HEK293 (cell line): ENCODE measurements around the gene GALNT1.

ENCODE experiments used
- CTCF ChIA-PET: fragments of 350-600 bp; formaldehyde crosslinking; extraction: SDS; loops from one replicate; lab custom pipeline; 2021; ENCODE audit warnings: antibody characterized with exemption; lab: Yijun Ruan, JAX
- POLR2A ChIA-PET: fragments of 300-600 bp; formaldehyde crosslinking; extraction: SDS; loops from one replicate; lab custom pipeline; 2020; ENCODE audit warnings: antibody characterized with exemption, inconsistent platforms; lab: Yijun Ruan, JAX
- H3K27ac ChIP-seq: fragments of 200-500 bp; sonication (Bioruptor generic); 2 replicates; pipeline ENCODE4 v1.5.1; 2014; ENCODE audit warnings: low read depth, low read length, control low read depth, inconsistent platforms; ENCODE audit errors: extremely low read depth
- H3K36me3 ChIP-seq, 2 experiments: fragments of 200-500 bp in 1 of 2; sonication (Bioruptor generic) in 1 of 2; 1 replicate in 1 of 2; 2 replicates in 1 of 2; pipeline ENCODE4 v1.5.1; 2014 to 2017; ENCODE audit warnings: inconsistent platforms in 2 of 2, low read length in 2 of 2; ENCODE audit not compliant: control insufficient read depth in 2 of 2, insufficient read depth in 1 of 2
- H3K4me1 ChIP-seq: fragments of 200-500 bp; sonication (Bioruptor generic); 2 replicates; pipeline ENCODE4 v1.5.1; 2014; ENCODE audit warnings: mild to moderate bottlenecking, low read length, inconsistent platforms; ENCODE audit not compliant: control insufficient read depth, insufficient read depth
- H3K4me3 ChIP-seq: 2 replicates; pipeline ENCODE4 v1.5.1; 2011; ENCODE audit warnings: low read depth, mild to moderate bottlenecking, control low read depth, low read length, moderate library complexity
- H3K9me3 ChIP-seq: fragments of 200-500 bp; sonication (Bioruptor generic); 2 replicates; pipeline ENCODE4 v1.5.1; 2014; ENCODE audit warnings: low read depth, low read length, inconsistent platforms; ENCODE audit not compliant: control insufficient read depth, insufficient read depth
- KLF1 ChIP-seq: fragments of 450-650 bp; formaldehyde crosslinking; IDR thresholded peaks from 2 replicates; pipeline ENCODE4 v1.5.1; 2016; ENCODE audit warnings: missing biosample characterization, missing genetic modification characterization
- PBX3 ChIP-seq: sonication (generic); formaldehyde crosslinking; IDR thresholded peaks from 2 replicates; pipeline ENCODE4 v1.8.1; 2022; ENCODE audit warnings: mild to moderate bottlenecking, moderate library complexity, missing genetic modification reagents
- REST ChIP-seq: fragments of 450-650 bp; formaldehyde crosslinking; IDR thresholded peaks from 2 replicates; pipeline ENCODE4 v1.5.1; 2016; ENCODE audit warnings: missing biosample characterization, missing genetic modification characterization
- TRIM28 ChIP-seq: IDR thresholded peaks from 2 replicates; pipeline ENCODE4 v1.6.1; 2011; ENCODE audit warnings: low read length, control low read depth, borderline replicate concordance
- ZBTB20 ChIP-seq: fragments of 450-650 bp; formaldehyde crosslinking; IDR thresholded peaks from 2 replicates; pipeline ENCODE4 v1.5.1; 2016; ENCODE audit warnings: missing biosample characterization, missing genetic modification characterization
- ZFP3 ChIP-seq: fragments of 450-650 bp; formaldehyde crosslinking; IDR thresholded peaks from 2 replicates; pipeline ENCODE4 v1.5.1; 2016; ENCODE audit warnings: low read depth, missing biosample characterization, missing genetic modification characterization
- ZNF324 ChIP-seq: fragments of 450-650 bp; formaldehyde crosslinking; IDR thresholded peaks from 2 replicates; pipeline ENCODE4 v1.5.1; 2016; ENCODE audit warnings: missing biosample characterization, missing genetic modification characterization
- ZNF398 ChIP-seq: fragments of 450-650 bp; formaldehyde crosslinking; IDR thresholded peaks from 2 replicates; pipeline ENCODE4 v1.5.1; 2017; ENCODE audit warnings: missing biosample characterization, missing genetic modification characterization
- ZNF518A ChIP-seq: fragments of 450-650 bp; formaldehyde crosslinking; conservative IDR thresholded peaks from 2 replicates; pipeline ENCODE4 v1.5.1; 2016; ENCODE audit warnings: low read depth, missing biosample characterization, missing genetic modification characterization
- ZNF549 ChIP-seq: fragments of 450-650 bp; IDR thresholded peaks from 2 replicates; pipeline ENCODE4 v1.5.1; 2018; ENCODE audit warnings: missing biosample characterization, missing genetic modification characterization, mild to moderate bottlenecking, inconsistent platforms, moderate library complexity
- ZNF555 ChIP-seq: fragments of 450-650 bp; formaldehyde crosslinking; conservative IDR thresholded peaks from 2 replicates; pipeline ENCODE4 v1.5.1; 2017; ENCODE audit warnings: missing biosample characterization, mild to moderate bottlenecking, missing genetic modification characterization, inconsistent platforms
- ZNF664 ChIP-seq: fragments of 450-650 bp; formaldehyde crosslinking; IDR thresholded peaks from 2 replicates; pipeline ENCODE4 v1.5.1; 2016; ENCODE audit warnings: missing biosample characterization, missing genetic modification characterization
- ZSCAN16 ChIP-seq: fragments of 450-650 bp; formaldehyde crosslinking; IDR thresholded peaks from 2 replicates; pipeline ENCODE4 v1.5.1; 2016; ENCODE audit warnings: missing biosample characterization, missing genetic modification characterization

GALNT1 gene

GRCh38 chr18:35616664-35617423 lies 35.3 kb downstream of the GALNT1 start (continued):
- TF ChIP-seq ZNF518A (tag by site-specific recombination) (peak; percentile 21; the same call in 1 of the 2 replicates), ZNF549 (no peak), ZNF398 (tag by site-specific recombination) (peak; percentile 89), TRIM28 (peak; percentile 98), REST (tag by site-specific recombination) (no peak), KLF1 (peak; percentile 63), ZBTB20 (tag by site-specific recombination) (peak; percentile 76), PBX3 (CRISPR knock-in tag) (no peak), ZFP3 (tag by site-specific recombination) (no peak)

GRCh38 chr18:35617865-35618264 lies 36.3 kb downstream of the GALNT1 start:
- Histone ChIP-seq H3K9me3 (no peaks in the 10 kb centered on the region), H3K4me1 (peaks cover 15% of the 10 kb centered on the region), H3K36me3 (no peaks in the 10 kb centered on the region), H3K27ac (no peak overlapping the region), H3K4me3 (no peak overlapping the region)
- CTCF ChIA-PET = interaction anchor here (0.6 kb wide), 1 partner anchor 263 kb away, joined by 3 read pairs; no protein-coding TSS in a partner anchor
- POLR2A ChIA-PET = no interaction called here
- peak; percentile 68; the same call in 1 of the 2 replicates for TF ChIP-seq ZNF664 (tag by site-specific recombination)
- TF ChIP-seq ZNF324 (tag by site-specific recombination) = no peak
- peak; percentile 69; the same call in 1 of the 2 replicates for TF ChIP-seq ZSCAN16 (tag by site-specific recombination)
- no peak for TF ChIP-seq ZNF555 (tag by site-specific recombination)
